ENCODE results near the gene ZNF791.
A peak's percentile ranks its signal among the peaks of the same experiment; 100 is the strongest.

GRCh38 chr19:12681074-12681987, 70.6 kb downstream of the ZNF791 start, which contains the start of gene DHPS:
- no peak for TF ChIP-seq CTCF (conservative IDR thresholded peaks at IDR 0.05)
- TF ChIP-seq ZFX (IDR thresholded peaks at IDR 0.05) = peak; percentile 52; the same call in 1 of the 2 replicates
